ENCODE measurements around the gene DCTN3. TPM values are rescaled to one million over a fixed set of nuclear protein-coding genes. Genes with fewer than 3 reads are reported as not detected.
"Not testable (repeated sequence)": the region's sequence is repeated elsewhere in the genome, so short reads cannot be mapped to it uniquely, and the experiment has no call there.

DCTN3 gene
- total RNA-seq, 1 donor from 2014 or later = 67.8 TPM

- Histone ChIP-seq H3K4me3 (ENCODE audit: low read length in 3 of 3) (peak overlapping the region; percentile 92 to 97 (median 95)), H3K4me1 (ENCODE audit: control insufficient read depth in 3 of 3, insufficient read depth in 3 of 3, low read length in 3 of 3) (peaks cover 38 to 61% (median 46%) of the 10 kb centered on the region in 3 donors), H3K9ac (ENCODE audit: low read depth in 1 of 3, low read length in 3 of 3) (peak overlapping the region; percentile 84 to 96 (median 87)), H3K27ac (ENCODE audit: low read depth, low read length) (peak overlapping the region; percentile 15), H3K36me3 (ENCODE audit: control insufficient read depth in 3 of 3, insufficient read depth in 3 of 3, low read length in 3 of 3) (peaks cover 19 to 26% (median 22%) of the 10 kb centered on the region in 3 donors), H3K9me3 (ENCODE audit: control insufficient read depth in 3 of 3, low read length in 3 of 3) (no peaks in the 10 kb centered on the region), H3K27me3 (ENCODE audit: control insufficient read depth in 3 of 3, insufficient read depth in 3 of 3, low read length in 3 of 3) (no peaks in the 10 kb centered on the region)
These were observed 27.4 kb upstream of the DCTN3 start for GRCh38 chr9:34647651-34648050.

GRCh38 chr9:34647084-34647403 is 26.7 kb upstream of the DCTN3 start:
- Histone ChIP-seq H3K4me3 (ENCODE audit: low read length in 3 of 3) (peak overlapping the region; percentile 92 to 97 (median 95)), H3K27me3 (ENCODE audit: control insufficient read depth in 3 of 3, insufficient read depth in 3 of 3, low read length in 3 of 3) (no peaks in the 10 kb centered on the region), H3K36me3 (ENCODE audit: control insufficient read depth in 3 of 3, insufficient read depth in 3 of 3, low read length in 3 of 3) (peaks cover 19 to 26% (median 22%) of the 10 kb centered on the region in 3 donors), H3K9ac (ENCODE audit: low read depth in 1 of 3, low read length in 3 of 3) (peak overlapping the region; percentile 84 to 96 (median 87)), H3K4me1 (ENCODE audit: control insufficient read depth in 3 of 3, insufficient read depth in 3 of 3, low read length in 3 of 3) (peaks cover 33 to 55% (median 41%) of the 10 kb centered on the region in 3 donors), H3K27ac (ENCODE audit: low read depth, low read length) (peak overlapping the region; percentile 85), H3K9me3 (ENCODE audit: control insufficient read depth in 3 of 3, low read length in 3 of 3) (no peaks in the 10 kb centered on the region)

- H3K4me1 ChIP-seq (ENCODE audit: control insufficient read depth in 3 of 3, insufficient read depth in 3 of 3, low read length in 3 of 3) = peaks cover 31 to 51% (median 37%) of the 10 kb centered on the region in 3 donors
- H3K27ac ChIP-seq (ENCODE audit: low read depth, low read length) = peak within 1 kb of the TSS; percentile 85
- peak within 1 kb of the TSS; percentile 84 to 96 (median 87) for H3K9ac ChIP-seq (ENCODE audit: low read depth in 1 of 3, low read length in 3 of 3)
- peaks cover 19 to 26% (median 22%) of the 10 kb centered on the region in 3 donors for H3K36me3 ChIP-seq (ENCODE audit: control insufficient read depth in 3 of 3, insufficient read depth in 3 of 3, low read length in 3 of 3)
- peak within 1 kb of the TSS; percentile 92 to 97 (median 95) for H3K4me3 ChIP-seq (ENCODE audit: low read length in 3 of 3)
- H3K9me3 ChIP-seq (ENCODE audit: control insufficient read depth in 3 of 3, low read length in 3 of 3) = no peaks in the 10 kb centered on the region
- no peaks in the 10 kb centered on the region for H3K27me3 ChIP-seq (ENCODE audit: control insufficient read depth in 3 of 3, insufficient read depth in 3 of 3, low read length in 3 of 3)
These were observed 26.2 kb upstream of the DCTN3 start, which contains the start of gene GALT for GRCh38 chr9:34646211-34647083. TSS of gene GALT (plus strand) at chr9:34646675. CDS start at chr9:34646705, 30 bp downstream.

DNA sequence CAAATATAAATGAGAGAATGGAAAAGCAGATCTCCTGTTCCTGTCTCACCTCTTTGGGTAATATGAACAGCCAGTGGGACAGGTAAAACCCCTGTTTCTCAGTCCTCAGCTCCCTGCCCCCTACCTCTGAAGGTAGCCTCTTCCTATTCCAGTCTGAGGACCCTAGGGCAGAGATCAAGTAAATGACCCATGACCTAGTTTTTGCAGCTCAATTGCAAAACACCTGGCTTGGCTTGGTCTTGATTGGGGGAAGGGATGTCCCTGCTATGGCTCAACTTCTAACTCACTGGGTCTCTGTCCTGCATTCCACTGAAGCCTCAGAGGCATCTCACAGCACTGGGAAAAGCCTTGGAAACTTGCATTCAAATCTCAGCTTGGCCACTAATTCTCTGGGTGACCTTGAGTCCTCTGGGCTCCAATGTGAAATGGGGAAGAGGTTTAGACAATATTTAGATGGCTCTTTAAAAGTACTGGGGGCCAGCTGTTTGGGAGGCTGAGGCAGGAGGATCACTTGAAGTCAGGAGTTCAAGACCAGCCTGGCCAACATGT is 24.5 kb upstream of the DCTN3 start:
- Histone ChIP-seq H3K36me3 (ENCODE audit: control insufficient read depth in 3 of 3, insufficient read depth in 3 of 3, low read length in 3 of 3) (peaks cover 16 to 19% (median 18%) of the 10 kb centered on the region in 3 donors), H3K9ac (ENCODE audit: low read depth in 1 of 3, low read length in 3 of 3) (no peak overlapping the region), H3K4me3 (ENCODE audit: low read length in 3 of 3) (no peak overlapping the region), H3K9me3 (ENCODE audit: control insufficient read depth in 3 of 3, low read length in 3 of 3) (no peaks in the 10 kb centered on the region), H3K27ac (ENCODE audit: low read depth, low read length) (no peak overlapping the region), H3K4me1 (ENCODE audit: control insufficient read depth in 3 of 3, insufficient read depth in 3 of 3, low read length in 3 of 3) (peaks cover 25 to 42% (median 29%) of the 10 kb centered on the region in 3 donors), H3K27me3 (ENCODE audit: control insufficient read depth in 3 of 3, insufficient read depth in 3 of 3, low read length in 3 of 3) (no peaks in the 10 kb centered on the region)

DNA sequence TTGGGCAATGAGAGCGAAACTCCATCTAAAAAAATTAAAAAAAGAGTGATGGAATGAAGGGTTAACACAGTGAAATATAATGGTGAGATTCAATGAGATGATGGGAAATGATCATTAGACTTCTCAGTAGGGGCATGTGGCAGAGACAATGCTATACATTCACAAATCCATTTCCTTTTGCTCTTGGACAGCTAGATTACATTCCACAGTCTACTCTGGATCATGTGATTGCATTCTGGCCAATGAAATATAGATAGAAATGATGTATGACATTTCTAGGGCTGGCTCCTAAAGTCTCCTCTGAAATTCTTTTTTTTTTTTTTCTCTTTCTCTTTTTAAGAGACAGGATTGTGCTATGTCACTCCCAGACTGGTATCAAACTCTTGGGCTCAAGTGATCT is 22.4 kb upstream of the DCTN3 start:
- Histone ChIP-seq H3K27ac (ENCODE audit: low read depth, low read length) (no peak overlapping the region), H3K36me3 (ENCODE audit: control insufficient read depth in 3 of 3, insufficient read depth in 3 of 3, low read length in 3 of 3) (no peaks in the 10 kb centered on the region), H3K9ac (ENCODE audit: low read depth in 1 of 3, low read length in 3 of 3) (no peak overlapping the region), H3K4me3 (ENCODE audit: low read length in 3 of 3) (no peak overlapping the region), H3K4me1 (ENCODE audit: control insufficient read depth in 3 of 3, insufficient read depth in 3 of 3, low read length in 3 of 3) (peaks cover 22 to 35% (median 26%) of the 10 kb centered on the region in 3 donors), H3K9me3 (ENCODE audit: control insufficient read depth in 3 of 3, low read length in 3 of 3) (no peaks in the 10 kb centered on the region), H3K27me3 (ENCODE audit: control insufficient read depth in 3 of 3, insufficient read depth in 3 of 3, low read length in 3 of 3) (no peaks in the 10 kb centered on the region)

DNA sequence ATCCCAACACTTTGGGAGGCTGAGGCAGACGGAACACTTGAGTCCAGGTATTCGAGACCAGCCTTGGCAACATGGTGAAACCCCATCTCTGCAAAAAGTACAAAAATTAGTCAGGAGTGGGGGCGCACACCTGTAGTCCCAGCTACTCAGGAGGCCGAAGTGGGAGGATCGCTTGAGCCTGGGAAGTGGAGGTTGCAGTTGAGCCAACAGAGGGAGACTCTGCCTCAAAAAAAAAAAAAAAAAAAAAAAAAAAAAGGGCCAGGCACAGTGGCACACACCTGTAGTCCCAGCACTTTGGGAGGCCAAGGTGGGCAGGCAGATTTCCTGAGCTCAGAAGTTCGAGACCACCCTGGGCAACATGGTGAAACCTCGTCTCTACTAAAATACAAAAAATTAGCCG is 19.0 kb upstream of the DCTN3 start:
- Histone ChIP-seq H3K4me1 (ENCODE audit: control insufficient read depth in 3 of 3, insufficient read depth in 3 of 3, low read length in 3 of 3) (peaks cover 18 to 38% (median 27%) of the 10 kb centered on the region in 3 donors), H3K36me3 (ENCODE audit: control insufficient read depth in 3 of 3, insufficient read depth in 3 of 3, low read length in 3 of 3) (peaks cover 8 to 12% (median 10%) of the 10 kb centered on the region in 3 donors)

GRCh38 chr9:34638138-34638445 is 17.8 kb upstream of the DCTN3 start:
- H3K27ac ChIP-seq (ENCODE audit: low read depth, low read length) = peak overlapping the region; percentile 83
- H3K36me3 ChIP-seq (ENCODE audit: control insufficient read depth in 3 of 3, insufficient read depth in 3 of 3, low read length in 3 of 3) = peaks cover 8 to 12% (median 10%) of the 10 kb centered on the region in 3 donors
- H3K27me3 ChIP-seq (ENCODE audit: control insufficient read depth in 3 of 3, insufficient read depth in 3 of 3, low read length in 3 of 3) = no peaks in the 10 kb centered on the region
- peak overlapping the region; percentile 88 to 93 (median 92) for H3K9ac ChIP-seq (ENCODE audit: low read depth in 1 of 3, low read length in 3 of 3)
- peak overlapping the region; percentile 85 to 92 (median 88) for H3K4me3 ChIP-seq (ENCODE audit: low read length in 3 of 3)
- H3K4me1 ChIP-seq (ENCODE audit: control insufficient read depth in 3 of 3, insufficient read depth in 3 of 3, low read length in 3 of 3) = peaks cover 18 to 50% (median 31%) of the 10 kb centered on the region in 3 donors
- H3K9me3 ChIP-seq (ENCODE audit: control insufficient read depth in 3 of 3, low read length in 3 of 3) = no peaks in the 10 kb centered on the region

More for the DNA sequence above, 19.0 kb upstream of the DCTN3 start:
- H3K27me3 ChIP-seq (ENCODE audit: control insufficient read depth in 3 of 3, insufficient read depth in 3 of 3, low read length in 3 of 3); H3K27ac ChIP-seq (ENCODE audit: low read depth, low read length); H3K9ac ChIP-seq (ENCODE audit: low read depth in 1 of 3, low read length in 3 of 3); H3K4me3 ChIP-seq (ENCODE audit: low read length in 3 of 3); H3K9me3 ChIP-seq (ENCODE audit: control insufficient read depth in 3 of 3, low read length in 3 of 3): not testable (repeated sequence)

DNA sequence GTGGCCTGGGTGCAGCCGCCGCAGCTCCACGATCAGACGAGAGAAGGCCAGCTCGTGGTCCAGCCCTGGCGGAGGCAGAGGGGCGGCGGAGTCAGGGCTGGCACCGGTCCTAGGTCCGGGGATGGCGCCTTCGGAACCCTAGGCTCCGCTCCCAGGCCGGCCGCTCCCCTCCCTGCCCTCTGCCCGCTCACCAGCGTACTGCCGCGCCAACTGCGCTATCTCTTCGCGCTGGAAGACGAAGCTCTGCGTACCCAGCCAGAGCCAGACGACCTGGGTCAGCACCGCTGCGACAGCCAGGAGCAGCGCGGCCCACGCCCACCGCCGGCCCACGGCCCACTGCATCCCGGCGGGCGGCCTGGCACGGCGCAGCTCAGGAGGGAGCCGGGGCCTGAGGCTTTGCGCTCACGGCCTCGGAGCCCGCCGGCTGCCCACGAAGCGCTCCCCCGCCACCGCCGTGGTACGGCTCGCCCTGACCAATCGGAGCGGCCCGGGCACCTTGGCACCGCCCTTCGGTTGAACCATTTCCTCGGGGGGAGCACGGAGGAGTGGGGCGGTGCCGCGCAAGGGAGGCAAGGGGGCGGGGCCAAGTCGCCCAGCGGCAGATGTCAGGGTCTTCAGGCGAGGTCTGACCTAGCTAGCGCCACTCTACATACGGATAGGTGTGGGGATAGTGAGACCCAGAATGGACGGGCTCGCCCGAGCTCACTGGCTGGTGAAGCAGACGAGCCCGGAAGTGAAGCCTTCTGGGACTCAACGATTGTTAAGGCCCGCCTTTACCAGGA is 17.3 kb upstream of the DCTN3 start, which contains the start of gene SIGMAR1:
Gene SIGMAR1, minus strand, starts transcription at position 432 of the 782 bp plus-strand sequence. Its CDS starts 90 bp downstream, at position 342.
- H3K27me3 ChIP-seq (ENCODE audit: control insufficient read depth in 3 of 3, insufficient read depth in 3 of 3, low read length in 3 of 3) = no peaks in the 10 kb centered on the region
- H3K27ac ChIP-seq (ENCODE audit: low read depth, low read length) = peak within 1 kb of the TSS; percentile 83
- peaks cover 8 to 12% (median 10%) of the 10 kb centered on the region in 3 donors for H3K36me3 ChIP-seq (ENCODE audit: control insufficient read depth in 3 of 3, insufficient read depth in 3 of 3, low read length in 3 of 3)
- no peaks in the 10 kb centered on the region for H3K9me3 ChIP-seq (ENCODE audit: control insufficient read depth in 3 of 3, low read length in 3 of 3)
- H3K4me1 ChIP-seq (ENCODE audit: control insufficient read depth in 3 of 3, insufficient read depth in 3 of 3, low read length in 3 of 3) = peaks cover 18 to 50% (median 31%) of the 10 kb centered on the region in 3 donors
- H3K9ac ChIP-seq (ENCODE audit: low read depth in 1 of 3, low read length in 3 of 3) = peak within 1 kb of the TSS; percentile 88 to 93 (median 92)
- H3K4me3 ChIP-seq (ENCODE audit: low read length in 3 of 3) = peak within 1 kb of the TSS; percentile 85 to 92 (median 88)

GRCh38 chr9:34636791-34637355 is 16.6 kb upstream of the DCTN3 start:
- H3K4me3 ChIP-seq (ENCODE audit: low read length in 3 of 3) = peak overlapping the region; percentile 85 to 92 (median 88)
- peaks cover 18 to 50% (median 31%) of the 10 kb centered on the region in 3 donors for H3K4me1 ChIP-seq (ENCODE audit: control insufficient read depth in 3 of 3, insufficient read depth in 3 of 3, low read length in 3 of 3)
- H3K27ac ChIP-seq (ENCODE audit: low read depth, low read length) = peak overlapping the region; percentile 83
- peaks cover 8 to 12% (median 10%) of the 10 kb centered on the region in 3 donors for H3K36me3 ChIP-seq (ENCODE audit: control insufficient read depth in 3 of 3, insufficient read depth in 3 of 3, low read length in 3 of 3)
- H3K27me3 ChIP-seq (ENCODE audit: control insufficient read depth in 3 of 3, insufficient read depth in 3 of 3, low read length in 3 of 3) = no peaks in the 10 kb centered on the region
- no peaks in the 10 kb centered on the region for H3K9me3 ChIP-seq (ENCODE audit: control insufficient read depth in 3 of 3, low read length in 3 of 3)
- peak overlapping the region; percentile 84 to 93 (median 88) for H3K9ac ChIP-seq (ENCODE audit: low read depth in 1 of 3, low read length in 3 of 3)
